ENCODE measurements around the gene AMT. TPM values are rescaled to one million over a fixed set of nuclear protein-coding genes. Genes with fewer than 3 reads are reported as not detected.

The AMT gene
- total and polyA plus RNA-seq, 8 donors = 9.2 to 43.5 (median 14.3) TPM

DNA sequence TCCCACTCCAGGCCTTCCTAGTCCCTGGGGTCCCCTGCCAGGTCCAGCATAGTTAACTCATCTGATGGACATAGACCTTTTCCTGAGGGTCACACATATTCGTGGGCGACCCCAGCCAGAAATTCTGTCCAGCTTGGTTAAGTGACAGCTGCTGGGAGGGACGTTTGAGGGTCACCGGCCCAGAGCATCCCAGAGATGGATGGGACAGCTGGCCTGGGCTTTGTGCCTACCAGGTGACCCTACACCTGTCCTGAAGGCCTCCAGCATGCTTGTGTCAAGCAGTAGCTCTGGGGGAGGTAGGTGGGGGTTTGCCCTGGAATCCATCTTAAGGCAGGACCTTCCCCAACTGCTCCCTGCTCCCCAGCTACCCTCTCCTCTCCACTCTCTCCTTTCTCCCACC is 38.7 kb upstream of the AMT start:
- Histone ChIP-seq H3K4me1 (peaks cover 35 to 69% (median 52%) of the 10 kb centered on the region in 3 donors), H3K36me3 (no peaks in the 10 kb centered on the region), H3K4me3 (no peak overlapping the region), H3K27me3 (no peaks in the 10 kb centered on the region), H3K27ac (peak overlapping the region in 3 of 4 donors; percentile 43 to 74 (median 64)), H3K9me3 (no peaks in the 10 kb centered on the region)
- 66% methylated on average over 4 of the region's 4 CpGs for WGBS, 2 donors
- ATAC-seq (no peak), FAIRE-seq (no peak), DNase-seq (peak in 1 of 6 donors; percentile 57)
- intact Hi-C loops (cut with DNase I) = no loop called here
- TF ChIP-seq, protein P1, sequence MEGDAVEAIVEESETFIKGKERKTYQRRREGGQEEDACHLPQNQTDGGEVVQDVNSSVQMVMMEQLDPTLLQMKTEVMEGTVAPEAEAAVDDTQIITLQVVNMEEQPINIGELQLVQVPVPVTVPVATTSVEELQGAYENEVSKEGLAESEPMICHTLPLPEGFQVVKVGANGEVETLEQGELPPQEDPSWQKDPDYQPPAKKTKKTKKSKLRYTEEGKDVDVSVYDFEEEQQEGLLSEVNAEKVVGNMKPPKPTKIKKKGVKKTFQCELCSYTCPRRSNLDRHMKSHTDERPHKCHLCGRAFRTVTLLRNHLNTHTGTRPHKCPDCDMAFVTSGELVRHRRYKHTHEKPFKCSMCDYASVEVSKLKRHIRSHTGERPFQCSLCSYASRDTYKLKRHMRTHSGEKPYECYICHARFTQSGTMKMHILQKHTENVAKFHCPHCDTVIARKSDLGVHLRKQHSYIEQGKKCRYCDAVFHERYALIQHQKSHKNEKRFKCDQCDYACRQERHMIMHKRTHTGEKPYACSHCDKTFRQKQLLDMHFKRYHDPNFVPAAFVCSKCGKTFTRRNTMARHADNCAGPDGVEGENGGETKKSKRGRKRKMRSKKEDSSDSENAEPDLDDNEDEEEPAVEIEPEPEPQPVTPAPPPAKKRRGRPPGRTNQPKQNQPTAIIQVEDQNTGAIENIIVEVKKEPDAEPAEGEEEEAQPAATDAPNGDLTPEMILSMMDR (IDR thresholded peaks at IDR 0.05) = no peak

DNA sequence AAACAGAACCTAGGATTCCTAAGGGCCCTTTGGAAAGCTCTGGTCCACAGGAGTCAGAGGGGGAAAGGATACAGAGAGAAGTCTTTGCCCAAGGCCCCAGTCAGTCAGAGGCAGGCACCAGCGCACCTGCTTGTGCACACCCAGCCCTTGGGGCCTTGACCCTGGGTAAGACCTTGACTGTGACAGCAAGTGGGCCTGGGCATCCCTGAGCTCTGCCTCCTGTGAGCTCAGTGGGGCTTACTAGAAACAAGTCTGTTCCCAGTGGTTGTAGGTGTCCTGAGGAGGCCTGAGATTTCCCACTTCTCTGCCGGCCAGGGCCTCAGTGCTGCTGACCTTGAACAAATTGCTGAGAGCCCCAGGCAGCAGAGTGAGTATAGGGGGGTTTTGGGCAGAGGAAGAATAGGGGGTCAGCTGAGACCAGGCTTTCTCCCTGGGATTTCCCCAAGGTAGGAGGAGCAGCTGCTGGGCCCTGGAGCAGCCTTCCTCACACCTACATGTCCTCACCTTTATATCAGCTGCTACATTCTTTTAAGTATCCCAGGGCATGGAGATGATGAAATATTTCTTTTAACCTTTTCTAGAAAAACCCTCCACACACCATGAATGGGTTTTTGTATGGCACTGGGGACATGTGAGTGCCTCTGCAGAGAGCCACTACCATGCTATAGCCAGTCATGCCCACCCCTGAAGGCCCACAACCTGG is 38.1 kb upstream of the AMT start:
- WGBS, 2 donors = 25 to 31% methylated on average over 1 to 2 of the region's 2 CpGs
- intact Hi-C loops (cut with DNase I) = no loop called here
- peak in 3 of 6 donors; percentile 53 to 70 (median 59) for DNase-seq

DNA sequence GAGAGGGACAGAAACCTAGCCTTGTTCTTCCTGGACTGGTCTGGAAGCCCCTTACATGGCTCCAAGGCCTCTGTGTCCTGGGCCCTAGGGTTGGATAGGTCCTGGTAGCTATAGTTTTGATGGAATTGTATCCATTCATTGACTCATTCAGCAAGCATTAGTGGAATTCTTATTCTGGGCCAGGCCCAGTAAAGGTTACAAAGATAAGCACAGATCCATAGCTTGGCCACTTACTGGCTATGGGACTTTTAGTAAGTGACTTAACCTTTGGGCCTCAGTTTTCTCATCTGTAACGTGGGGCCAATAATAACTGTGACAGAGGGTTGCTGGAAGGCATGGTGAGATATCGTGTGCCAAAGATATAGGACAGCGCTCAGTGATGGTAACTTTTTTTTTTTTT is 34.2 kb upstream of the AMT start:
- no peak for DNase-seq
- FAIRE-seq = no peak
- no peaks in the 10 kb centered on the region for H3K9me3 ChIP-seq
- no peaks in the 10 kb centered on the region for H3K36me3 ChIP-seq
- H3K27ac ChIP-seq = peak overlapping the region in 1 of 4 donors; percentile 33
- H3K4me1 ChIP-seq = peaks cover 26 to 52% (median 33%) of the 10 kb centered on the region in 3 donors
- no peaks in the 10 kb centered on the region for H3K27me3 ChIP-seq
- no peak overlapping the region for H3K4me3 ChIP-seq
- WGBS, 2 donors = 83 to 84% methylated on average over 3 of the region's 3 CpGs
- no peak for ATAC-seq
- TF ChIP-seq, protein P1 (IDR thresholded peaks at IDR 0.05) = no peak
- intact Hi-C loops (cut with DNase I) = no loop called here

More for the DNA sequence above, 38.1 kb upstream of the AMT start:
- Histone ChIP-seq H3K4me3 (no peak overlapping the region), H3K36me3 (no peaks in the 10 kb centered on the region), H3K27ac (peak overlapping the region; percentile 64 to 75 (median 71)), H3K4me1 (peaks cover 28 to 64% (median 46%) of the 10 kb centered on the region in 3 donors), H3K27me3 (no peaks in the 10 kb centered on the region), H3K9me3 (no peaks in the 10 kb centered on the region)
- FAIRE-seq = no peak
- TF ChIP-seq, protein P1 (IDR thresholded peaks at IDR 0.05) = no peak
- ATAC-seq = peak; percentile 8 to 28 (median 14)

DNA sequence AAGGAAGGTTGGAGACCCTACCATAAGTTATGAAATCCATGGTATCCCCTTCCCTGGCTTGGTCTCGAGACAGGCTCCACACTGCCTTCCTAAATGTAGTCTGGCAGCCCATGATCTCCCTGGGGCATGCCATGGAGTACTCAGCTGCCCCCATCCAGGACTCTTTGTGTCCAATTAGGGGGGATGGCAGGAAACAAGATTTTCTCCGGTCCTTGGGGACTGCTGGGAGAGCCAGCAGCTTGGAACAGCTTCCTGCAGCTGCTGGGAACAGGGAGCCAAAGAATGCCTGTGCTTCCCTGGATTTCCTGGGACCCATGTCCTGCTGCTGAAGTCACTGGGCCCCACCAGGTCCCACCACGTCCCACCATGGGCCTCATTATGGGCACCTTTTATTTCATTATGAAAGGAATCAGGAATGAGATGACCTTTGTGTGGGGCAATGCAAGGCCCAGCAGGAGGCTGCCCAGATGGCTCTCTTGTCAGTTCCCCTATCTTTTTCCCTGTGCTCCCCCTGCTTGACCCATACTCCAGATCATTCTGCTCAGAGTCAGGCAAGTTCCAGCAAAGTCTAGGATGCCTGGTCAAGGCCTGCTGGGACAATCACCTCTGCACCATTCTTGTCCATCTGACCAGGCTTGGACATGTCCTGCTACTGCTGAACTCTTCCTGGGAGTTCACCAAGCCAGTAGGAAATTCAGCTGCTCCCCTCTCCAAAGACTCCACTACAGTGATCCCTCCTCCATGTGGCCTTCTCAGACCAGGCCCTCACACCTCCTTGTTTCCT is 32.8 kb upstream of the AMT start:
- WGBS, 2 donors = 44 to 46% methylated on average over 3 of the region's 3 CpGs
- Histone ChIP-seq H3K9me3 (no peaks in the 10 kb centered on the region), H3K27ac (peak overlapping the region; percentile 1 to 55 (median 34)), H3K4me1 (peaks cover 14 to 39% (median 19%) of the 10 kb centered on the region in 3 donors), H3K4me3 (no peak overlapping the region), H3K27me3 (no peaks in the 10 kb centered on the region), H3K36me3 (no peaks in the 10 kb centered on the region)
- ATAC-seq = peak in 2 of 4 donors; percentile 1 to 8
- TF ChIP-seq, protein P1 (IDR thresholded peaks at IDR 0.05) = no peak
- FAIRE-seq = no peak
- DNase-seq = no peak
- intact Hi-C loops (cut with DNase I) = no loop called here
